IPS-18c (cell line): ENCODE data around the gene FNDC3B.
"Not testable (repeated sequence)": the region's sequence is repeated elsewhere in the genome, so short reads cannot be mapped to it uniquely, and the experiment has no call there.

Experiments
- H3K4me3 ChIP-seq: 2 replicates; pipeline ENCODE4 v1.7.0; 2013; ENCODE audit warnings: low read depth, mild to moderate bottlenecking, low read length, moderate library complexity; ENCODE audit not compliant: insufficient read depth
- H3K9me3 ChIP-seq: one replicate; pipeline ENCODE4 v1.6.1; 2013; ENCODE audit warnings: mild to moderate bottlenecking, low read length, moderate library complexity; ENCODE audit not compliant: control insufficient read depth, insufficient read depth

FNDC3B gene

GRCh38 chr3:172023915-172024314 lies 15.5 kb upstream of the FNDC3B start:
- Histone ChIP-seq H3K9me3 (no peaks in the 10 kb centered on the region), H3K4me3 (no peak overlapping the region)

GRCh38 chr3:172024679-172025078 lies 14.7 kb upstream of the FNDC3B start:
- Histone ChIP-seq H3K9me3 (no peaks in the 10 kb centered on the region), H3K4me3 (no peak overlapping the region)

GRCh38 chr3:172029425-172030098 lies 9.8 kb upstream of the FNDC3B start:
- Histone ChIP-seq H3K4me3 (no peak overlapping the region), H3K9me3 (no peaks in the 10 kb centered on the region)

- no peaks in the 10 kb centered on the region for H3K9me3 ChIP-seq
- no peak overlapping the region for H3K4me3 ChIP-seq
These were observed 9.2 kb upstream of the FNDC3B start for GRCh38 chr3:172030181-172030580.

GRCh38 chr3:172031996-172032395 lies 7.4 kb upstream of the FNDC3B start:
- Histone ChIP-seq H3K4me3 (no peak overlapping the region), H3K9me3 (no peaks in the 10 kb centered on the region)

GRCh38 chr3:172033396-172033795 lies 6.0 kb upstream of the FNDC3B start:
- H3K4me3 ChIP-seq: no peak overlapping the region
- no peaks in the 10 kb centered on the region for H3K9me3 ChIP-seq

- H3K9me3 ChIP-seq: no peaks in the 10 kb centered on the region
- no peak overlapping the region for H3K4me3 ChIP-seq
These were observed 4.3 kb upstream of the FNDC3B start for GRCh38 chr3:172034786-172035685.

GRCh38 chr3:172036541-172037215 lies 2.7 kb upstream of the FNDC3B start:
- Histone ChIP-seq H3K4me3 (no peak overlapping the region), H3K9me3 (no peaks in the 10 kb centered on the region)

- H3K4me3 ChIP-seq: peak overlapping the region; percentile 93
- H3K9me3 ChIP-seq: no peaks in the 10 kb centered on the region
These were observed 461 bp upstream of the FNDC3B start for GRCh38 chr3:172038798-172039435.

- Histone ChIP-seq H3K4me3 (peak overlapping the region; percentile 93), H3K9me3 (no peaks in the 10 kb centered on the region)
These were observed 951 bp downstream of the FNDC3B start for GRCh38 chr3:172040078-172040980.

- H3K9me3 ChIP-seq: no peaks in the 10 kb centered on the region
- peak overlapping the region; percentile 93 for H3K4me3 ChIP-seq
These were observed 1.9 kb downstream of the FNDC3B start for GRCh38 chr3:172040981-172041963.

- no peaks in the 10 kb centered on the region for H3K9me3 ChIP-seq
- no peak overlapping the region for H3K4me3 ChIP-seq
These were observed 2.8 kb downstream of the FNDC3B start for GRCh38 chr3:172042136-172042662.

GRCh38 chr3:172042663-172043179 lies 3.3 kb downstream of the FNDC3B start:
- H3K9me3 ChIP-seq, H3K4me3 ChIP-seq: not testable (repeated sequence)

- no peaks in the 10 kb centered on the region for H3K9me3 ChIP-seq
- H3K4me3 ChIP-seq: no peak overlapping the region
These were observed 3.9 kb downstream of the FNDC3B start for GRCh38 chr3:172043233-172043632.

- no peak overlapping the region for H3K4me3 ChIP-seq
- H3K9me3 ChIP-seq: no peaks in the 10 kb centered on the region
These were observed 4.4 kb downstream of the FNDC3B start for GRCh38 chr3:172043766-172044165.
